ENCODE measurements around the gene SPON1.

- no peak for TF ChIP-seq EZH2 (IDR thresholded peaks at IDR 0.05; ENCODE audit: low read length, unreplicated experiment)
- TF ChIP-seq CTCF (conservative IDR thresholded peaks at IDR 0.05; ENCODE audit: low read depth, low read length): no peak
- TF ChIP-seq EZH2phosphoT487 (IDR thresholded peaks at IDR 0.05; ENCODE audit: borderline replicate concordance, low read length): no peak
These were observed 256.2 kb downstream of the SPON1 start for GRCh38 chr11:14218728-14219127.
